Measurements from ENCODE around the gene ZC3H13.

DNA sequence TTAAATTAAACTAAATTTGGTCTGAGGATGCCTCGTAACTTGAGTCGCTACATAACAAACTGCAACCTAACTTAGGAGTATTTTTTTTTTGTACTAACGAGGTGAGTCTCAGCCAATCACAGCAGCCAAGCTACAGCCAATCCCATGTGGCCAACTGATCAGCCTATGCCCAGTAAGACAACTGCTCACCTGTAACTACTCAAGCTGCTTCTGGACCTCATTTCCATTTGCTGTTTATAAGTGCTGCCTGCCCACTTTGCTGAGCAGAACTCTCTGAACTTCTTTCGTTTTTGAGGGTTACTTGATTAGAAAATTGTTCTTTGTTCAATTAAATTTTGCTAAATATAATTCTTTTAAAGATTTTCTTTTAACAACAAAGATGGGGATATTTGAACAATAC, 48.5 kb upstream of the ZC3H13 start:
- TF ChIP-seq, protein P1, sequence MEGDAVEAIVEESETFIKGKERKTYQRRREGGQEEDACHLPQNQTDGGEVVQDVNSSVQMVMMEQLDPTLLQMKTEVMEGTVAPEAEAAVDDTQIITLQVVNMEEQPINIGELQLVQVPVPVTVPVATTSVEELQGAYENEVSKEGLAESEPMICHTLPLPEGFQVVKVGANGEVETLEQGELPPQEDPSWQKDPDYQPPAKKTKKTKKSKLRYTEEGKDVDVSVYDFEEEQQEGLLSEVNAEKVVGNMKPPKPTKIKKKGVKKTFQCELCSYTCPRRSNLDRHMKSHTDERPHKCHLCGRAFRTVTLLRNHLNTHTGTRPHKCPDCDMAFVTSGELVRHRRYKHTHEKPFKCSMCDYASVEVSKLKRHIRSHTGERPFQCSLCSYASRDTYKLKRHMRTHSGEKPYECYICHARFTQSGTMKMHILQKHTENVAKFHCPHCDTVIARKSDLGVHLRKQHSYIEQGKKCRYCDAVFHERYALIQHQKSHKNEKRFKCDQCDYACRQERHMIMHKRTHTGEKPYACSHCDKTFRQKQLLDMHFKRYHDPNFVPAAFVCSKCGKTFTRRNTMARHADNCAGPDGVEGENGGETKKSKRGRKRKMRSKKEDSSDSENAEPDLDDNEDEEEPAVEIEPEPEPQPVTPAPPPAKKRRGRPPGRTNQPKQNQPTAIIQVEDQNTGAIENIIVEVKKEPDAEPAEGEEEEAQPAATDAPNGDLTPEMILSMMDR (conservative IDR thresholded peaks at IDR 0.05 in 1 of 2, IDR thresholded peaks at IDR 0.05 in 1 of 2; ENCODE audit: extremely low read depth in 1 of 2, insufficient read depth in 1 of 2, low read depth in 1 of 2, low read length in 2 of 2) = no peak
- no peak for TF ChIP-seq EZH2 (IDR thresholded peaks at IDR 0.05; ENCODE audit: borderline replicate concordance, low read length)
